ENCODE results near the gene DDX31. TPM values are rescaled to one million over a fixed set of nuclear protein-coding genes. Genes with fewer than 3 reads are reported as not detected.
A peak's percentile ranks its signal among the peaks of the same experiment; 100 is the strongest.

Gene DDX31
- total RNA-seq, 1 donor from 2014 or later: 15.8 TPM

- FAIRE-seq: no peak
- H3K36me3 ChIP-seq (ENCODE audit: control insufficient read depth, insufficient read depth, low read length): peaks cover 6% of the 10 kb centered on the region
- no peaks in the 10 kb centered on the region for H3K27me3 ChIP-seq (ENCODE audit: control insufficient read depth, insufficient read depth, low read length)
- no peak for TF ChIP-seq CTCF (IDR thresholded peaks at IDR 0.05; ENCODE audit: insufficient read depth, low read length, severe bottlenecking)
- no peak for DNase-seq (ENCODE audit: low read depth)
- H3K4me3 ChIP-seq (ENCODE audit: low read depth, low read length): no peak overlapping the region
These were observed 30.5 kb downstream of the DDX31 start for GRCh38 chr9:132639322-132639721.

GRCh38 chr9:132638240-132638639, 31.5 kb downstream of the DDX31 start:
- Histone ChIP-seq H3K36me3 (ENCODE audit: control insufficient read depth, insufficient read depth, low read length) (peaks cover 5% of the 10 kb centered on the region), H3K4me3 (ENCODE audit: low read depth, low read length) (no peak overlapping the region), H3K27me3 (ENCODE audit: control insufficient read depth, insufficient read depth, low read length) (no peaks in the 10 kb centered on the region)
- DNase-seq (ENCODE audit: low read depth) (peak; percentile 64), FAIRE-seq (no peak)
- TF ChIP-seq CTCF (IDR thresholded peaks at IDR 0.05; ENCODE audit: insufficient read depth, low read length, severe bottlenecking): no peak

GRCh38 chr9:132637801-132638200, 32.0 kb downstream of the DDX31 start:
- no peak for TF ChIP-seq CTCF (IDR thresholded peaks at IDR 0.05; ENCODE audit: insufficient read depth, low read length, severe bottlenecking)
- DNase-seq (ENCODE audit: low read depth) (no peak), FAIRE-seq (no peak)
- H3K27me3 ChIP-seq (ENCODE audit: control insufficient read depth, insufficient read depth, low read length): no peaks in the 10 kb centered on the region
- peaks cover 5% of the 10 kb centered on the region for H3K36me3 ChIP-seq (ENCODE audit: control insufficient read depth, insufficient read depth, low read length)
- H3K4me3 ChIP-seq (ENCODE audit: low read depth, low read length): no peak overlapping the region

GRCh38 chr9:132637351-132637750, 32.4 kb downstream of the DDX31 start:
- no peak for FAIRE-seq
- no peak for TF ChIP-seq CTCF (IDR thresholded peaks at IDR 0.05; ENCODE audit: insufficient read depth, low read length, severe bottlenecking)
- no peaks in the 10 kb centered on the region for H3K27me3 ChIP-seq (ENCODE audit: control insufficient read depth, insufficient read depth, low read length)
- no peak overlapping the region for H3K4me3 ChIP-seq (ENCODE audit: low read depth, low read length)
- H3K36me3 ChIP-seq (ENCODE audit: control insufficient read depth, insufficient read depth, low read length): peaks cover 5% of the 10 kb centered on the region
- DNase-seq (ENCODE audit: low read depth): peak; percentile 75

- Histone ChIP-seq H3K36me3 (ENCODE audit: control insufficient read depth, insufficient read depth, low read length) (peaks cover 1% of the 10 kb centered on the region), H3K4me3 (ENCODE audit: low read depth, low read length) (no peak overlapping the region), H3K27me3 (ENCODE audit: control insufficient read depth, insufficient read depth, low read length) (no peaks in the 10 kb centered on the region)
- DNase-seq (ENCODE audit: low read depth): no peak
- no peak for TF ChIP-seq CTCF (IDR thresholded peaks at IDR 0.05; ENCODE audit: insufficient read depth, low read length, severe bottlenecking)
- no peak for FAIRE-seq
These were observed 35.5 kb downstream of the DDX31 start for GRCh38 chr9:132634327-132634726.

- no peak for DNase-seq (ENCODE audit: low read depth)
These were observed 37.2 kb downstream of the DDX31 start for GRCh38 chr9:132632413-132633129.

More at GRCh38 chr9:132632413-132633129, 37.2 kb downstream of the DDX31 start:
- Histone ChIP-seq H3K27me3 (ENCODE audit: control insufficient read depth, insufficient read depth, low read length) (no peaks in the 10 kb centered on the region), H3K4me3 (ENCODE audit: low read depth, low read length) (no peak overlapping the region), H3K36me3 (ENCODE audit: control insufficient read depth, insufficient read depth, low read length) (peaks cover 2% of the 10 kb centered on the region)
- TF ChIP-seq CTCF (IDR thresholded peaks at IDR 0.05; ENCODE audit: insufficient read depth, low read length, severe bottlenecking): no peak
- FAIRE-seq: no peak
